Activated naive CD8-positive, alpha-beta T cell treated with anti-CD3 and anti-CD28 coated beads for 36 hours (primary cell): ENCODE measurements around the gene BLID. TPM values are rescaled to one million over a fixed set of nuclear protein-coding genes. Genes with fewer than 3 reads are reported as not detected.

ENCODE experiments used
- DNase-seq: peaks from one replicate; pipeline ENCODE4 v3.0.0; 2021
- H3K27ac Mint-ChIP-seq: one replicate; pipeline ENCODE4 v1.8.0; 2022; ENCODE audit warnings: mild to moderate bottlenecking, moderate library complexity, mixed read lengths
- H3K27me3 Mint-ChIP-seq: one replicate; pipeline ENCODE4 v1.8.0; 2022; ENCODE audit warnings: mild to moderate bottlenecking, mixed read lengths
- H3K36me3 Mint-ChIP-seq: one replicate; pipeline ENCODE4 v1.8.0; 2021; ENCODE audit warnings: mild to moderate bottlenecking, mixed read lengths
- H3K4me1 Mint-ChIP-seq: one replicate; pipeline ENCODE4 v1.8.0; 2021; ENCODE audit warnings: mixed read lengths
- H3K4me3 Mint-ChIP-seq: one replicate; pipeline ENCODE4 v1.8.0; 2022; ENCODE audit warnings: mild to moderate bottlenecking, moderate library complexity, mixed read lengths
- H3K9me3 Mint-ChIP-seq: one replicate; pipeline ENCODE4 v1.8.0; 2022; ENCODE audit warnings: mixed read lengths
- total RNA-seq, 2 experiments: library from RNA; stranded (reverse); gene quantifications; one replicate each; pipeline ENCODE4 v1.2.3, GENCODE V29; 2021

BLID gene, protein sequence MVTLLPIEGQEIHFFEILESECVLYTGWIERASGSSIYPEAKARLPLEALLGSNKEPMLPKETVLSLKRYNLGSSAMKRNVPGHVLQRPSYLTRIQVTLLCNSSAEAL
- not detected for total RNA-seq

DNA sequence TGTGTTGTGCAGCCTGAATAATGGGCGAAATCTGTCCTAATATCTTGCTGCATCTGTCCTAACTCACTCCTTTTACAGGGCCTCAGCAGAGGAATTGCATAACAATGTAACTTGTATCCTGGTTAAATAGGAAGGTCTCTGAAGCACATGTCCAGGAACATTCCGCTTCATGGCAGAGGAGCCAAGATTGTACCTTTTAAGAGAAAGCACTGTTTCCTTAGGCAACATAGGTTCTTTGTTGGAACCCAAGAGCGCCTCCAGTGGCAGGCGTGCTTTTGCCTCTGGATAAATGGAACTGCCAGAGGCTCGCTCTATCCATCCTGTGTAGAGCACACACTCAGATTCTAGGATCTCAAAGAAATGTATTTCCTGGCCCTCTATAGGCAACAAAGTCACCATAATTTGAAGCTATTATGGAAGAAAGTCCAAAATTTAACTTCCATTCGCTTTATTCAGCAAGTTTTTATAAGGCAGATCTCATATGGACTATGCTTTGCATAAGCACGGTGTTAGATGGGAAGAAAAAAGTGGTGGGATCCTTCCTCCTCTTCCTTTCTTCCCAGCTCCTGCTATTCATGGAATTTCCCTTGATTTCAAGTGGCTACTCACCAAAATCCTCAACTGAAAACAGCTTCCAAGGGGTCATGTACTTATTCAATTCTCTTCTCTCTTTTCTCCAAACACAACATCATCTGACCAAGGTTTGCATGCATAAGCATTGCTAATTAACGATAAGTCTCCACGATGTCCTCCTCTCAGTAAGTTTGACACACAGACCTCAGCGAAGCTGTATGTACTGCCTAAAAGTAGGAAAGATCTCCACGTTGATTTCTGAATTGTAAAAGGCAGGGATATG is at the start of gene BLID:
BLID (minus strand) TSS at position 692 of the 856 bp plus-strand sequence; CDS start at position 399, 293 bp downstream.
- Mint-ChIP-seq H3K4me3 (no peak within 1 kb of the TSS), H3K27me3 (peaks cover 10% of the 10 kb centered on the region), H3K36me3 (no peaks in the 10 kb centered on the region), H3K27ac (no peak within 1 kb of the TSS), H3K4me1 (no peaks in the 10 kb centered on the region), H3K9me3 (no peaks in the 10 kb centered on the region)
- DNase-seq, result no peak

DNA sequence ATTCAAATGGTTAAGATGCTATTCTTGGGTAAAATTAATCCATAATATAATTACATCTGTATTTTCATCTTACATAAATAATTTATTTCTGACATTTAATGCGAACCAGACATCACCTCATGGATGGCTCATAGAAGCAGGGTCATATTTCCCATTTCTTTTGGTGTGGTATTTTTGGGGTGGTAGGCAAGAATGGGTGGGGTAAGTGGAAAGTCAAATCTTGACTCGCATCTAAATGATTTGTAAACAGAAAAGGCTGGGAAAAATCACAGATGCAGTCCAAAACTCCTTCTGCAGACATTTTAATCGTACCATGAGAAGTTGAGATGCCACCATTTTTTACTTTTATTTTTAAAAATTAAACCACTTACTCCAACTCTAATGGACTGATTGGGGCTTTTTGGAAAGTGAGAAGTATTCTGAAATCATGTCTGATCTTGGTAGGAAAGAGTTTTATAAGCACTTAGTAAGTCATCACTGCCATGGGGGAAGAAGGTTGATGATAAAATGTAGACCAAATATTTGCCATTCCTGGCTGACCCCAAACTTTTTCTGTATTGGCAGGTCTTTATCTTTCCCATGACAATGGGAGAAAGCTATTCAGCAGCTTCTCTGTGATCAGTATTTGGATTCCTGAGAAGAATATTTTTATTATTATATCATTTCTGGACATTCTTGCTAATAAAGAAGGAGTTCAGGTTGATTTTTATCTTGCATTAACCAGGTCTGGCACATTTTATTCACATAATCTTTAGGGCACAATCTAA is 47.2 kb upstream of the BLID start:
- no peak overlapping the region for H3K27ac Mint-ChIP-seq
- no peak overlapping the region for H3K4me3 Mint-ChIP-seq
- H3K27me3 Mint-ChIP-seq, result peaks cover 25% of the 10 kb centered on the region
- no peaks in the 10 kb centered on the region for H3K36me3 Mint-ChIP-seq
- H3K9me3 Mint-ChIP-seq, result no peaks in the 10 kb centered on the region
- H3K4me1 Mint-ChIP-seq, result no peaks in the 10 kb centered on the region
- no peak for DNase-seq

DNA sequence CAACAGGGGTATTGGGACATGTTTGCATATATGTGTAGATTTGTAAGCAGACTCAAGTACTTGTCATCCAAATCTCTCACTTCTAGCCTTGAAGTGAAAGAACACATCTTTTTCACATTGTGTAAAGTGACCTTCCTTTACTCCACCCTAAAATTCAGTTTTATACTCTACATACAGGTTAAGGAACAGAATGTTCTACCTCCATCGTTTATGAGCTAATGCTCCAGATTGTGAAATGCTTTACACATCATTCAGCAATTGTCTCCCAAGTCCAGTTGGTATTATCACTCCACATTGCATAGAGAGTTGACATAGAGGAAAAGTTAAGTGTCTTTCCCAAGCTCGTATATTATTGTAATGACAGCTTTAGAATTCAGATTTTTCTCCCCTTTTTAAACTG is 46.1 kb upstream of the BLID start:
- Mint-ChIP-seq H3K4me1 (peaks cover 6% of the 10 kb centered on the region), H3K9me3 (no peaks in the 10 kb centered on the region), H3K27me3 (peaks cover 24% of the 10 kb centered on the region), H3K27ac (no peak overlapping the region), H3K36me3 (no peaks in the 10 kb centered on the region), H3K4me3 (no peak overlapping the region)
- no peak for DNase-seq

DNA sequence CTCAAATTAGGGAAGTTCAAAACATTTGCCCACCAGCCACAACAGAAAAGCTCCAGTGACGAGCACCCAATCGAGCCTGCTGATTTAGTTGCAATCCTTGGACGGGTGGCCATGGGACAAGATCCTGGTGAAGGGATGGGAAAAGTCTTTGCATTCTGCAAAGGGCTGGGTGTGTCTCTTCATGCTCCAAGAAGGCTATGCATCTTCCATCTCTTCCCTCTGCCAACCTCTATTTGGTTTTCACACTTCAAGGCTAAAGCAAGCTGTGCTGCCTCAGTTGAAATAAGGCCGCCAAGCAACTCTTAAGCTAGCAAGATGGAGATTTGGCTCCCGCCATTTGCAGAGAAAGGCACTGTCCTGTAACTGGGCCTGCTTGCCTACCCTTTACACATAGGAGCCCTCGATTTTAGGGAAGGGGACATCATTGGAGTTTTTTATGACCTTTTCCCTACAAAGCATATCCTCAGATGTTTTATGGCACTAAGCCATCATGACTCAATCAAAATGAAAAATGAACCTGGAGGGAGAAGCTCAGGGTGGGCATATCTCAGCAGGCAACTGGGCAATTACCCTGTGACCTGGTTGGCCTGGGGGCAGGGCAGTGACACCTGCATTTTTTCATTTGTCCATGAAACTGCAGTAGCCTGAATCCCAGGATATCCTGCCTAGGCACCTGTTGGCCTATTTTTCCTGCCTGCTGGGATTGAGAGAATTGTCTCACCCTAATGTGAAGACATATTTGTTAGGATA is 45.0 kb upstream of the BLID start:
- H3K36me3 Mint-ChIP-seq, result no peaks in the 10 kb centered on the region
- H3K27me3 Mint-ChIP-seq, result peaks cover 29% of the 10 kb centered on the region
- no peak overlapping the region for H3K4me3 Mint-ChIP-seq
- DNase-seq, result no peak
- no peaks in the 10 kb centered on the region for H3K9me3 Mint-ChIP-seq
- peaks cover 10% of the 10 kb centered on the region for H3K4me1 Mint-ChIP-seq
- no peak overlapping the region for H3K27ac Mint-ChIP-seq

DNA sequence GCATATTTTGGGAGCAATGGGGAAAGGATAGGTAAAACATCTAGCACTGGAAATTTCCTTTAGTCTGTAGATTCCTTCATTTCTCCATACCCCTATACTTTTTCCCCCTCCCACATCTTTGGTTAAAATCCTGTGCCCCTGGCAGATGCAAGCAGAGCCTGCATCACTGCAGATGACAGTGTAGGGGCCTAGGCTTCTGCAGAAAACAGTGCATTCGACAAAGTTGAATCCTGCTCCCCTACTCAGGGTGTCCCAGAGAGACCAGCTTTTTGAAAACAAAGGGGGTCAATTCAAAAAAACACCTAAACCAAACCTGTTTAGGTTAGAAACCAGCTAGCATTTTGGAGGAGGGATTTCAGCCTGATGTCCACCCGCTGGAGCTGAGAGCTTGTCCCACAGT is 43.8 kb upstream of the BLID start:
- H3K4me3 Mint-ChIP-seq, result no peak overlapping the region
- no peaks in the 10 kb centered on the region for H3K36me3 Mint-ChIP-seq
- H3K27ac Mint-ChIP-seq, result no peak overlapping the region
- peaks cover 10% of the 10 kb centered on the region for H3K4me1 Mint-ChIP-seq
- H3K27me3 Mint-ChIP-seq, result peaks cover 20% of the 10 kb centered on the region
- DNase-seq, result no peak
- H3K9me3 Mint-ChIP-seq, result no peaks in the 10 kb centered on the region

DNA sequence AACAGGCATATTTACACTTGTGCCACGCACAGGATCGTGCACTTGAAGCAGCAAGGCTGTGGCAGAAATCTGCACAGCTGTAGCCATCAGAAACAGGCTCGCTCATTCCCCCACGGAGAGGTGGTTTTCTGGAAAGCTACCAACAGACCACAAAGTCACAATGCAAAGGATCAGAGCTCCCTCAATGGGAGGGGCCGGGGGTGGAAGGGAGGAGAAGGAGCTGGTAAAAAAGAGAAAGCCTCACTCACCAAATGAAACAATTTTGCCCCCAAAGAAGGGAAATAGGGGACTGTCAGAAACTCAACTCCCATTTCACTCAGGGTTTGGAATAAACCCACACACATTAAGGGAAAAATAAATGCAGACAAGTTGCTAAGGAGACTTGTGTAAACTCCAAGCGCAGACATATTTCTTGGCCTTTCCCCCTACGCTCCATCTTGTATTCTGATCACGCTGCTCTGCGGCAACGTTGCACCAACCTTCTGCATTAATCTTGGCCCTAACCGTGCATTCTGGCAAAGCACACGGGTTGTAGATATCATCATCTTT is 43.2 kb upstream of the BLID start:
- no peak overlapping the region for H3K4me3 Mint-ChIP-seq
- H3K27ac Mint-ChIP-seq, result no peak overlapping the region
- H3K27me3 Mint-ChIP-seq, result peaks cover 20% of the 10 kb centered on the region
- no peaks in the 10 kb centered on the region for H3K9me3 Mint-ChIP-seq
- H3K4me1 Mint-ChIP-seq, result peaks cover 10% of the 10 kb centered on the region
- no peak for DNase-seq
- no peaks in the 10 kb centered on the region for H3K36me3 Mint-ChIP-seq

DNA sequence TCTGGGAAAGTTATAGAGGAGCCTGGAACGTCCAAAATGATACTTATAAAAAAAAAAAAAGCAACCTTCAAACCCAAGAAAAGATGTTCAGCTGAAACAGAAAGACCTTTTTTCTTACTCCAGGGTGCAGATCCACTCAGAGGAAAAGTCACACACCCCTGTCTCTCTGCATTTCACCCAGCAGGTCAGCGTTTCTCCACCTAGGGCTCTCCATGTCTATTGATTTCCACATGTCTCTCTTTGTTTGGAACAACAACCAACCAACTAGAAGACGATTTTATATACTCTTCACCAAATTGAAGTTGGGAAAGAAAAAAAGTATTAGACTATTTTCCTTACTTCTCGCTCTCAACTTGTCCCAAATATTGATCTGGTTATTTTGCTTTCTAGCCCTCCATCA is 42.2 kb upstream of the BLID start:
- H3K9me3 Mint-ChIP-seq, result no peaks in the 10 kb centered on the region
- no peak for DNase-seq
- H3K4me1 Mint-ChIP-seq, result peaks cover 10% of the 10 kb centered on the region
- H3K27me3 Mint-ChIP-seq, result peaks cover 20% of the 10 kb centered on the region
- no peak overlapping the region for H3K27ac Mint-ChIP-seq
- H3K36me3 Mint-ChIP-seq, result no peaks in the 10 kb centered on the region
- no peak overlapping the region for H3K4me3 Mint-ChIP-seq

DNA sequence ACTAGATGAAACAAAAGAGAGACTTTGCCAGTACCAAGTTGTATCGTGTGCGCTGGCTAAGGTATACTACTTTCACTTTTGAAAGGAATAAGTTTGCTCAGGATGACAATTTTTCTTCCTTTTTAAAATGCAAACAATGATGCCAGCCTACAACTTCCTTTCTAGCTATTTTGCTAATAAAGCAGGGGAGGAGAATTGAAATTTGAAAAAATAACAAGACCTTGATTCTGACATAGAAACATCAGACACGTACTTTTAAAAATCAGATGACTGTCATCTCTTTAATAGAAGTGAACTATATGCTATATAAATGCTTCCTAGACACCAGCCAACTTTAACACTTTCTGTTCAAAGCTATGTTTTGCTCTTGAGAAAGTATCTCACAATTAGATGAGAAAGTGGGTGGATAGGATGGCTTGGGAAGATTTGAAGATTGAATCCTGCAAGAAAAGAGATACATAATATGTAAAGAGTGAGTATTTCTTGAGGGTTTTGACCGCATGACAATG is 41.7 kb upstream of the BLID start:
- H3K4me3 Mint-ChIP-seq, result peak overlapping the region; percentile 56
- DNase-seq, result no peak
- H3K36me3 Mint-ChIP-seq, result no peaks in the 10 kb centered on the region
- no peak overlapping the region for H3K27ac Mint-ChIP-seq
- peaks cover 10% of the 10 kb centered on the region for H3K4me1 Mint-ChIP-seq
- no peaks in the 10 kb centered on the region for H3K9me3 Mint-ChIP-seq
- peaks cover 20% of the 10 kb centered on the region for H3K27me3 Mint-ChIP-seq

DNA sequence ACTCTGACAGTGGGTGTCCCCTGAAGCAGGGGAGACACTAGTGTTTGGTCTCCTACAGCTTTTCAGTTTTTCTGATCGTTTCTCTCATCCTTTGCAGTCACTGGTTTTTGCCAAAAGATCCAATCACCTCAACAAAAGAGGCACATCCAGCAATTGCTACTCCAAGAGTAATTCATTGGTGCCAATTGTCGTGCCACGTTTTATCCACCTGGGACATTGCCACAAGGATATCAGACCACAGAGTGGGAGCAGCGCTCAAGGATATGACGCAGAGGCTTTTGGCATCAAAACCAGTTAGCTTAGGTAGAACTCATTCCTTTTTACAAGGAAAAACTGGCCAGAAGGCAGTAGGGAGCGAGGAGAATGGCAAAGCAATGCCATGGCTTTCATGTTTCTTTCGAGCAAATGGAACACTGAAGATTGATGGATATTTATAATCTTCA is 40.9 kb upstream of the BLID start:
- Mint-ChIP-seq H3K9me3 (no peaks in the 10 kb centered on the region), H3K4me3 (peak overlapping the region; percentile 56), H3K27me3 (peaks cover 24% of the 10 kb centered on the region), H3K36me3 (no peaks in the 10 kb centered on the region), H3K27ac (no peak overlapping the region), H3K4me1 (peaks cover 10% of the 10 kb centered on the region)
- no peak for DNase-seq

DNA sequence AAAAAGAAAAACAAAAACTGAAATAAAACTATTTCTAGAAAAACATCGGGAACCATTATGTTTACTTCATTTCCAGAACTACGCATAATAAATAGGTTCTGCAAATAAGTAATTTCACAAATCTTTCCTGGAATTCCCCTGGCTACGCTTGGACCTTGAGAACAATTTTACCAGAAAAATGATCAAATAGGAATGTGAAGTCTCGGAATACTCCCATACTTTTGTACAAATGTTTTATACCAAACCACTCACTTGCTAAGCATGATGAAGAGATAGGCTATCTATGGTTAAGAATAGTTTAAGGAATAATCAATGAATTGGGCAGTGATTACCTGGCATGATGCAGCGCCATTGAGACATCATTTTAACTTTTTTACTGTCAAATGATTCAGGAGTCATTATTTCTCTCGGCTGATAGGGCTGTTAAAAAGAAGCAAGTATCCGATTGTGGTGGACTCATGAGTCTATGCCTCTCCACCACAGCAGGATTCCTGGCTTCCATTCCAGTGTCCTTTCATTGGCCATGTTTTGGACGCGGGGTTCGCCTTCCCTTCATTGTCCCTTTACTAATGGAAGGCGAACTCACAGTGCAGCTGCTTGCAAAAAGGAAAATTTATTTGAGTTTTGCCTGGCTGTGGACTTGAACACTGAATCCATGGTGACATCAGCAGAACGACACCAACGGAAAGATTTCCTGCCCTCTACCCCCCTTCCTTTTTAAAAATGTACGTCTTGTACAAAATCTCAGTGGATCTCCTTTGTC is 39.9 kb upstream of the BLID start:
- no peak for DNase-seq
- Mint-ChIP-seq H3K27me3 (peaks cover 29% of the 10 kb centered on the region), H3K9me3 (no peaks in the 10 kb centered on the region), H3K27ac (no peak overlapping the region), H3K36me3 (no peaks in the 10 kb centered on the region), H3K4me1 (peaks cover 10% of the 10 kb centered on the region), H3K4me3 (no peak overlapping the region)

DNA sequence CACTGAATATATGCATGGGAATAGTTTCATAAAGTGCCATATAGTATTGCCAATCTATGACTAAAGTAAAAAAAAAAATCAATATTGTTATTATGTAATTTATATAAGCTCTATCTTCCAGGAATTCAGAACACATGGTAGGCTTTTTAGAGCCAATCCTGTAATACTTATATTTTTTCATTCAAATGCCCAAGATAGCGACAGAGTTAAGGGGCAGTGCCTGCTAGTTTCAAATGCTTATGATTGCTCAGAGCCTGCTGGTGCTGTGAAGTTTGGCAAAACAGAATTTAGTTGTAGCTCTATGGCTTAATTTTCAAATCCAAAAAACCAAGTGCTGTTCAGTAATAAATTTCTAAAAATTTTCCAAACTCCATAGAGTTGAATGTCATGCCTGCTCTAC is 39.0 kb upstream of the BLID start:
- Mint-ChIP-seq H3K36me3 (no peaks in the 10 kb centered on the region), H3K4me1 (peaks cover 10% of the 10 kb centered on the region), H3K27me3 (peaks cover 29% of the 10 kb centered on the region), H3K4me3 (no peak overlapping the region), H3K9me3 (no peaks in the 10 kb centered on the region), H3K27ac (no peak overlapping the region)
- DNase-seq, result no peak

DNA sequence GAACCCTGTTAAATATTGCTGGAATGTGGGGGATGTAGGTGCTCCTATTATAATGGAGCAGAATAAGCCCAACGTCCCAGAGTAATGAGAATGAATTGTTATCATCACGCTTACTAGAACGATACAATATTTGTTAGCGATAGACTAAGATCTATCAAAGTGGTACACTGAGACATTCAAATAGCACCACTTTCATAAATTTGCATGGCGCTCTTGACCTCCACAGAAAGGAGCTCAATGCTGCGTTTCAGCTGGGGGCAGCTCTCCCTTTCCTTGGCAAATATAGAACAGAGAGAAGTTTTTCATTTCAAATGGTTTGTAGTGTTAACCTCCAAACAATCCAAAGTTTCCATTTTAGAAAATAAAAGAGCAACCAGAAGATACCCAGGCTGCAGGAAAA is 38.2 kb upstream of the BLID start:
- no peak overlapping the region for H3K27ac Mint-ChIP-seq
- no peaks in the 10 kb centered on the region for H3K36me3 Mint-ChIP-seq
- H3K4me1 Mint-ChIP-seq, result peaks cover 10% of the 10 kb centered on the region
- H3K9me3 Mint-ChIP-seq, result no peaks in the 10 kb centered on the region
- peaks cover 29% of the 10 kb centered on the region for H3K27me3 Mint-ChIP-seq
- no peak overlapping the region for H3K4me3 Mint-ChIP-seq
- DNase-seq, result no peak

DNA sequence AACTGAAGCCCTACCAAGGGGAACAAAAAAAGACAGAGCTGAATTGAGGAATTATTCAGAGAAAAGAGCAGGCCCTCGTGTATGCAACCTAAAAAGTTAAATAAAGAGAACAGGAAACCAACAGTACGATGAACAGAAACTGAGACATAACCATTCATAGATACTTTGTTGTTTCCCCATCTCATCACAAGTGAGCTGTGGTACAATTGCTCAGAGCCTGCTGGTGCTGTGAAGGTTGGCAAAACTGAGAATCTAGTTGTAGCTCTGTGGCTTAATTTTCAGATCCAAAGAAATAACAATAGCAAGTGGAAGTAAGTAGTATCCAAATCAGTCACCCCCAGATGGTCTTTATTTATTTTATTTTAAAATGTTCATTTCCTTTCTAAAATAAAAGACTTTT is 37.7 kb upstream of the BLID start:
- H3K4me1 Mint-ChIP-seq, result peaks cover 10% of the 10 kb centered on the region
- H3K27me3 Mint-ChIP-seq, result peaks cover 29% of the 10 kb centered on the region
- no peaks in the 10 kb centered on the region for H3K36me3 Mint-ChIP-seq
- DNase-seq, result no peak
- no peaks in the 10 kb centered on the region for H3K9me3 Mint-ChIP-seq
- H3K27ac Mint-ChIP-seq, result no peak overlapping the region
- H3K4me3 Mint-ChIP-seq, result no peak overlapping the region
